GM18858 (cell line): ENCODE data around the gene RNF10.
"Not testable (repeated sequence)": the region's sequence is repeated elsewhere in the genome, so short reads cannot be mapped to it uniquely, and the experiment has no call there.

Experiments used
- ATAC-seq: cut with Tn5 transposase; IDR thresholded peaks from one replicate; pipeline ENCODE4 v1.9.1; 2021; ENCODE audit not compliant: unreplicated experiment

RNF10 gene

GRCh38 chr12:120528861-120529525, 5.2 kb upstream of the RNF10 start, which contains the start of gene COQ5:
Gene COQ5 (minus strand): TSS chr12:120529158. CDS start chr12:120529141, 17 bp downstream.
- no peak for ATAC-seq

- ATAC-seq, result no peak
These were observed 4.3 kb upstream of the RNF10 start for GRCh38 chr12:120529641-120530417.

GRCh38 chr12:120530418-120530761, 3.8 kb upstream of the RNF10 start:
- ATAC-seq, result not testable (repeated sequence)

GRCh38 chr12:120532701-120533238, 1.4 kb upstream of the RNF10 start:
- ATAC-seq, result no peak

- no peak for ATAC-seq
These were observed 823 bp downstream of the RNF10 start for GRCh38 chr12:120534703-120535655.

GRCh38 chr12:120536064-120536791, 2.1 kb downstream of the RNF10 start:
- ATAC-seq, result no peak

GRCh38 chr12:120537856-120538220, 3.7 kb downstream of the RNF10 start:
- ATAC-seq, result no peak

- no peak for ATAC-seq
These were observed 4.4 kb downstream of the RNF10 start for GRCh38 chr12:120538281-120539156.

- no peak for ATAC-seq
These were observed 5.1 kb downstream of the RNF10 start for GRCh38 chr12:120539303-120539702.

- ATAC-seq, result no peak
These were observed 6.3 kb downstream of the RNF10 start for GRCh38 chr12:120540445-120540844.

GRCh38 chr12:120542166-120542565, 8.0 kb downstream of the RNF10 start:
- no peak for ATAC-seq

- ATAC-seq, result no peak
These were observed 10.5 kb downstream of the RNF10 start for GRCh38 chr12:120544691-120545090.

GRCh38 chr12:120546050-120546386, 11.9 kb downstream of the RNF10 start:
- ATAC-seq, result no peak

- no peak for ATAC-seq
These were observed 20.5 kb downstream of the RNF10 start for GRCh38 chr12:120554678-120555077.

GRCh38 chr12:120557589-120557988, 23.4 kb downstream of the RNF10 start:
- ATAC-seq, result no peak

- no peak for ATAC-seq
These were observed 28.8 kb downstream of the RNF10 start for GRCh38 chr12:120562906-120563305.

GRCh38 chr12:120563495-120563894, 29.3 kb downstream of the RNF10 start:
- ATAC-seq, result no peak

- no peak for ATAC-seq
These were observed 37.1 kb downstream of the RNF10 start for GRCh38 chr12:120571299-120571698.

- no peak for ATAC-seq
These were observed 39.4 kb downstream of the RNF10 start for GRCh38 chr12:120573560-120573959.

GRCh38 chr12:120574106-120574505, 40.0 kb downstream of the RNF10 start:
- no peak for ATAC-seq
